OCI-LY7 (cell line): ENCODE data around the gene SLC25A38. TPM values are rescaled to one million over a fixed set of nuclear protein-coding genes. Genes with fewer than 3 reads are reported as not detected.

Source experiments
- BruUV-seq: library from RNA; stranded (reverse); fragments of 400-500 nt; replicated peaks from 2 replicates; lab custom pipeline; 2021; lab: Mats Ljungman, UMichigan
- CTCF ChIA-PET: fragments of 300-600 bp; sonication (Branson Sonifier 250); formaldehyde crosslinking; loops from one replicate; lab custom pipeline; 2022; ENCODE audit warnings: antibody characterized with exemption; ENCODE audit not compliant: unreplicated experiment; lab: Charles Lee
- POLR2A ChIA-PET: fragments of 300-600 bp; sonication (Branson Sonifier 250); formaldehyde crosslinking; loops from one replicate; lab custom pipeline; 2022; ENCODE audit warnings: antibody characterized with exemption; lab: Charles Lee
- DNase-seq: peaks from one replicate; pipeline ENCODE4 v3.0.0-alpha.2; 2015; ENCODE audit warnings: low spot score
- H2AFZ ChIP-seq: fragments of 200-600 bp; sonication (generic), shearing (Covaris generic); 2 replicates; pipeline ENCODE4 v1.6.1; 2014; ENCODE audit warnings: mild to moderate bottlenecking, antibody characterized with exemption, low read length, moderate library complexity
- H3K27ac ChIP-seq: fragments of 200-600 bp; sonication (generic); 2 replicates; pipeline ENCODE4 v1.5.1; 2014; ENCODE audit warnings: mixed run types, low read depth, mild to moderate bottlenecking, moderate library complexity, low read length, inconsistent platforms; ENCODE audit not compliant: poor library complexity, severe bottlenecking
- H3K36me3 ChIP-seq: fragments of 200-600 bp; sonication (generic); 2 replicates; pipeline ENCODE4 v1.6.1; 2014; ENCODE audit warnings: mild to moderate bottlenecking, antibody characterized with exemption, low read length, moderate library complexity, mixed read lengths; ENCODE audit not compliant: insufficient read depth
- H3K4me1 ChIP-seq: fragments of 200-600 bp; sonication (generic); 2 replicates; pipeline ENCODE4 v1.5.1; 2014; ENCODE audit warnings: mild to moderate bottlenecking, low read length; ENCODE audit not compliant: insufficient read depth, poor library complexity, severe bottlenecking
- H3K4me2 ChIP-seq: fragments of 200-600 bp; sonication (generic); 2 replicates; pipeline ENCODE4 v1.6.1; 2014; ENCODE audit warnings: mild to moderate bottlenecking, low read length
- H3K4me3 ChIP-seq: fragments of 200-600 bp; sonication (generic); 2 replicates; pipeline ENCODE4 v1.5.1; 2014; ENCODE audit warnings: mild to moderate bottlenecking, low read depth, low read length; ENCODE audit not compliant: poor library complexity, severe bottlenecking
- H3K79me2 ChIP-seq: fragments of 200-600 bp; sonication (generic); 2 replicates; pipeline ENCODE4 v1.6.1; 2016; ENCODE audit warnings: low read depth, mild to moderate bottlenecking, low read length, moderate library complexity, mixed read lengths; ENCODE audit not compliant: insufficient read depth
- H3K9me2 ChIP-seq: fragments of 200-600 bp; sonication (generic); 2 replicates; pipeline ENCODE4 v1.6.1; 2016; ENCODE audit warnings: mild to moderate bottlenecking, low read length, mixed read lengths; ENCODE audit not compliant: insufficient read depth
- H3K9me3 ChIP-seq: fragments of 200-600 bp; sonication (generic); 2 replicates; pipeline ENCODE4 v1.6.1; 2014; ENCODE audit warnings: mild to moderate bottlenecking, mixed run types, low read length, mixed read lengths
- H4K20me1 ChIP-seq: fragments of 200-600 bp; sonication (generic); 2 replicates; pipeline ENCODE4 v1.6.1; 2014; ENCODE audit warnings: mild to moderate bottlenecking, antibody characterized with exemption, low read length, moderate library complexity, mixed read lengths; ENCODE audit not compliant: insufficient read depth
- CTCF ChIP-seq: fragments of 200-600 bp; sonication (generic); conservative IDR thresholded peaks from 2 replicates; pipeline ENCODE4 v1.5.1; 2014; ENCODE audit warnings: mild to moderate bottlenecking, antibody characterized with exemption, low read length, moderate library complexity, mixed read lengths
- EZH2phosphoT487 ChIP-seq: fragments of 200-600 bp; sonication (generic); IDR thresholded peaks from 2 replicates; pipeline ENCODE4 v1.6.1; 2018; ENCODE audit warnings: low read depth, borderline replicate concordance, mild to moderate bottlenecking, mixed run types, antibody characterized with exemption, low read length, moderate library complexity, mixed read lengths
- intact Hi-C: fragments of 100-400 bp; cut with micrococcal nuclease; formaldehyde crosslinking; loops from one replicate; pipeline ENCODE4 v1.10.0; 2022; ENCODE audit not compliant: unreplicated experiment
- total RNA-seq, 2 experiments: library from RNA; depleted of rRNA in 1 of 2; stranded (reverse); fragments of >200 nt in 1 of 2; shearing (Covaris generic) in 1 of 2; gene quantifications; 2 replicates each; pipeline ENCODE4 v1.2.3, GENCODE V29; 2014 to 2022

The SLC25A38 gene
- total RNA-seq, 2 experiments from 2014 or later: 32.6 to 35.4 TPM

GRCh38 chr3:39387411-39387975 lies 4.3 kb downstream of the SLC25A38 start:
- H3K27ac ChIP-seq: peak overlapping the region; percentile 85
- H3K4me2 ChIP-seq: peak overlapping the region; percentile 87

GRCh38 chr3:39388153-39388552 lies 5.0 kb downstream of the SLC25A38 start:
- intact Hi-C loops: loop anchor here (1.0 to 10.0 kb wide), 2 partner anchors 18 to 333 kb away; partner anchors contain the start of genes RPSA, SCN11A and WDR48
- Histone ChIP-seq H3K4me2 (peak overlapping the region; percentile 87), H2AFZ (no peak overlapping the region), H4K20me1 (peaks cover 22% of the 10 kb centered on the region), H3K9me2 (no peaks in the 10 kb centered on the region), H3K27ac (peak overlapping the region; percentile 85), H3K9me3 (no peaks in the 10 kb centered on the region), H3K4me3 (peak overlapping the region; percentile 59), H3K4me1 (peaks cover 58% of the 10 kb centered on the region), H3K36me3 (peaks cover 59% of the 10 kb centered on the region), H3K79me2 (peaks cover 69% of the 10 kb centered on the region)
- TF ChIP-seq CTCF: no peak
- TF ChIP-seq EZH2phosphoT487: no peak
- POLR2A ChIA-PET: interaction anchor here (1.3 to 7.5 kb wide), 4 partner anchors 10 to 96 kb away, joined by 3 to 85 read pairs (median 5); partner anchors contain the start of gene RPSA
- DNase-seq: no peak
- no TSS peak for BruUV-seq
- CTCF ChIA-PET: interaction anchor here (3.1 kb wide), 1 partner anchor 20 kb away, joined by 11 read pairs; the partner anchor contains the start of gene RPSA

More at GRCh38 chr3:39387411-39387975, 4.3 kb downstream of the SLC25A38 start:
- peaks cover 22% of the 10 kb centered on the region for H4K20me1 ChIP-seq
- H3K79me2 ChIP-seq: peaks cover 73% of the 10 kb centered on the region
- CTCF ChIA-PET: interaction anchor here (3.1 kb wide), 1 partner anchor 20 kb away, joined by 11 read pairs; the partner anchor contains the start of gene RPSA
- H3K4me3 ChIP-seq: peak overlapping the region; percentile 59
- no peak for DNase-seq
- no peaks in the 10 kb centered on the region for H3K9me3 ChIP-seq
- H3K9me2 ChIP-seq: no peaks in the 10 kb centered on the region
- no peak overlapping the region for H2AFZ ChIP-seq
- POLR2A ChIA-PET: interaction anchor here (7.5 kb wide), 1 partner anchor 18 kb away, joined by 85 read pairs; the partner anchor contains the start of gene RPSA
- TF ChIP-seq CTCF (no peak), EZH2phosphoT487 (no peak)
- peaks cover 62% of the 10 kb centered on the region for H3K4me1 ChIP-seq
- peaks cover 52% of the 10 kb centered on the region for H3K36me3 ChIP-seq
- BruUV-seq: no TSS peak
- intact Hi-C loops: loop anchor here (10.0 kb wide), 1 partner anchor 333 kb away; the partner anchor contains the start of genes SCN11A and WDR48
